Chondrocyte (in vitro differentiated cells): ENCODE measurements around the gene FAM180B. TPM values are rescaled to one million over a fixed set of nuclear protein-coding genes. Genes with fewer than 3 reads are reported as not detected.
A peak's percentile ranks its signal among the peaks of the same experiment; 100 is the strongest.
"Not testable (repeated sequence)": the region's sequence is repeated elsewhere in the genome, so short reads cannot be mapped to it uniquely, and the experiment has no call there.

ENCODE experiments used
- DNase-seq: peaks from one replicate; pipeline ENCODE4 v3.0.0; 2021; ENCODE audit warnings: mixed read lengths, low spot score
- H3K27ac Mint-ChIP-seq: one replicate; pipeline ENCODE4 v1.8.0; 2021; ENCODE audit warnings: mild to moderate bottlenecking, moderate library complexity, mixed read lengths; ENCODE audit not compliant: unreplicated experiment
- H3K27me3 Mint-ChIP-seq: 2 replicates; pipeline ENCODE4 v1.8.0; 2021; ENCODE audit warnings: low read depth, mixed read lengths
- H3K36me3 Mint-ChIP-seq: 2 replicates; pipeline ENCODE4 v1.8.0; 2021; ENCODE audit warnings: low read depth, mixed read lengths
- H3K4me1 Mint-ChIP-seq: 2 replicates; pipeline ENCODE4 v1.8.0; 2021; ENCODE audit warnings: low read depth, mild to moderate bottlenecking, mixed read lengths
- H3K4me3 Mint-ChIP-seq: one replicate; pipeline ENCODE4 v1.8.0; 2021; ENCODE audit warnings: mild to moderate bottlenecking, moderate library complexity, mixed read lengths; ENCODE audit not compliant: unreplicated experiment
- H3K9me3 Mint-ChIP-seq: 2 replicates; pipeline ENCODE4 v1.8.0; 2021; ENCODE audit warnings: low read depth, mixed read lengths
- total RNA-seq: library from RNA; stranded (reverse); gene quantifications from 3 replicates; pipeline ENCODE4 v1.2.1, GENCODE V29; 2021
- TF ChIP-seq, protein P1 (sequence below): fragments of 200-600 bp; sonication (generic); IDR thresholded peaks from 2 replicates; pipeline ENCODE4 v1.5.0; 2021; ENCODE audit warnings: antibody characterized with exemption, mild to moderate bottlenecking, moderate library complexity

Gene FAM180B
- total RNA-seq, 1 donor from 2014 or later: not detected

DNA sequence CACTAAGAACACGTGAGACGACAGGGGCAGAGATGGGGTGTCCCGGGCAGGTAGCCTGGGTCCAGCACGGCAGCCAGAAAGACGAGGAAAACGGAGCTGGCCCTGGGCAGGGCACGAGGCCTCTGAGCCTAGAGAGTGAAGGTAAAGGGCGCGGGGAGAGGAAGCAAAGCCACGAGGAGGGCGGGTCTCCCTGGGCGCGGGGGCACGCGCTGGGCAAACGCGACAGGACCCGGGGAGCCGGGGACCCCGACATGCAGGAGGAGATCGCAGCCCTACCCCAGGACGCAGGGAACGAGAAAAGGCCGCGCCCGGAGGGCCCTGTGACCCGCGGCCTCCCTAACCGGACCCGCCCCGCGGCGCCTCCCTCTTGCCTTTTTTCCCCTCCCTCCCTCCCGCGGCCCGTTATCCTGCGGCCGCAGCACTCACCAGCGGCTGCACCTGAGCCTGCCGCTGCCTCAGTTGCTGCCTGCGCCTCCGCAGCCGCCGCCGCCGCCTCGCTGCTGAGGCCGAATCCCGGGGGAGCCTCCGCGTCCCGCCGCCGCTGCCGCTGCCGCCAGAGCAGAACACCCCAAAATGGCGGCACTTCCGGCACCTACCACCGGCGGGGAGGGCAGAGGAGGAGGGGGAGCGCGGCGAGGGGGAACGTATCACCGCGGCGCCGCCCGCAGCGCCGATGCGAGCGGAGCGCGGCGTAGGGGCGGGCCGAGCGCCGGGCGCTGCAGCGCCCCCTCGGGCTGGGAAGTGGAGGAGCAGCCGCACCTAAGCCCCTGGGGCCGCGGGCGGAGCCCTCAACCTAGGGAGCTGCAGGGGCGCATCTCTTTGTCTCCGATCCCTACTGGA lies 33.7 kb upstream of the FAM180B start, which contains the start of gene CELF1:
TSS of gene CELF1 (minus strand) at position 567 of the 840 bp plus-strand sequence. CDS start 53,609 bp downstream, outside the sequence.
- peak; percentile 97 for DNase-seq
- no peaks in the 10 kb centered on the region for H3K27me3 Mint-ChIP-seq
- peak within 1 kb of the TSS; percentile 98 for H3K4me3 Mint-ChIP-seq
- peaks cover 35% of the 10 kb centered on the region for H3K4me1 Mint-ChIP-seq
- TF ChIP-seq, protein P1, sequence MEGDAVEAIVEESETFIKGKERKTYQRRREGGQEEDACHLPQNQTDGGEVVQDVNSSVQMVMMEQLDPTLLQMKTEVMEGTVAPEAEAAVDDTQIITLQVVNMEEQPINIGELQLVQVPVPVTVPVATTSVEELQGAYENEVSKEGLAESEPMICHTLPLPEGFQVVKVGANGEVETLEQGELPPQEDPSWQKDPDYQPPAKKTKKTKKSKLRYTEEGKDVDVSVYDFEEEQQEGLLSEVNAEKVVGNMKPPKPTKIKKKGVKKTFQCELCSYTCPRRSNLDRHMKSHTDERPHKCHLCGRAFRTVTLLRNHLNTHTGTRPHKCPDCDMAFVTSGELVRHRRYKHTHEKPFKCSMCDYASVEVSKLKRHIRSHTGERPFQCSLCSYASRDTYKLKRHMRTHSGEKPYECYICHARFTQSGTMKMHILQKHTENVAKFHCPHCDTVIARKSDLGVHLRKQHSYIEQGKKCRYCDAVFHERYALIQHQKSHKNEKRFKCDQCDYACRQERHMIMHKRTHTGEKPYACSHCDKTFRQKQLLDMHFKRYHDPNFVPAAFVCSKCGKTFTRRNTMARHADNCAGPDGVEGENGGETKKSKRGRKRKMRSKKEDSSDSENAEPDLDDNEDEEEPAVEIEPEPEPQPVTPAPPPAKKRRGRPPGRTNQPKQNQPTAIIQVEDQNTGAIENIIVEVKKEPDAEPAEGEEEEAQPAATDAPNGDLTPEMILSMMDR: peak; percentile 96
- H3K27ac Mint-ChIP-seq: peak within 1 kb of the TSS; percentile 98
- H3K9me3 Mint-ChIP-seq: no peaks in the 10 kb centered on the region
- H3K36me3 Mint-ChIP-seq: no peaks in the 10 kb centered on the region

DNA sequence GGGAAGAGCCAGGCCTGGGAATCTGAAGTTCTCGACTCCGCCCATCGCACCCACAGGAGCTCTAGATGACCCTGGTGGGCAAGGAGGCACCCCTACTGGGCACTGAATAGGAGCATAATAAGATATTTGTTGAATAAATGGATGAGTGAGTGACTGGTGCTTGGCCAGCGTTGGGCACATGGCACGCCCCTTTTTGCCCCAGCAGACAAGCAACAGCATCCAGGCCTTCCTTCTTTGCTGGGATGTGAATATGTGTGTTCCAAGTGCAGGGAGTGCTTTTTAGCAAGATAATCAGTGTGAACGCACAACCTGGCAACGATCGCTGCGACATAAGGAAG lies 33.1 kb upstream of the FAM180B start:
- TF ChIP-seq, protein P1: peak; percentile 74
- Mint-ChIP-seq H3K27me3 (no peaks in the 10 kb centered on the region), H3K9me3 (no peaks in the 10 kb centered on the region), H3K4me3 (peak overlapping the region; percentile 81), H3K4me1 (peaks cover 31% of the 10 kb centered on the region), H3K27ac (peak overlapping the region; percentile 90), H3K36me3 (no peaks in the 10 kb centered on the region)
- DNase-seq: no peak

DNA sequence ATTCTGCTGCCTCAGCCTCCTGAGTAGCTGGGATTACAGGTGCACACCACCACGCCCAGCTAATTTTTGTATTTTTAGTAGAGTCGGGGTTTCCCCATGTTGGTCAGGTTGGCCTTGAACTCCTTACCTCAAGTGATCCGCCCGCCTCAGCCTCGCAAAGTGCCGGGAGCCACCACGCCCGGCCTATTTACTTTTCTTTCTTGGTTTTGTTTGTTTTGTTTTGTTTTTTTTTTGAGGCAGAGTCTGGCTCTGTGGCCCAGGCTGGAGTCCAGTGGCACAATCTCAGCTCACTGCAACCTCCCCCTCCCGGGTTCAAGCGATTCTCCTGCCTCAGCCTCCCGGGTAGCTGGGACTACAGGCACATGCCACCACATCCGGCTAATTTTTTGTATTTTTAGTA lies 29.5 kb upstream of the FAM180B start:
- not testable (repeated sequence) for H3K27me3 Mint-ChIP-seq, H3K27ac Mint-ChIP-seq, H3K4me1 Mint-ChIP-seq, H3K4me3 Mint-ChIP-seq, H3K36me3 Mint-ChIP-seq, DNase-seq, H3K9me3 Mint-ChIP-seq

DNA sequence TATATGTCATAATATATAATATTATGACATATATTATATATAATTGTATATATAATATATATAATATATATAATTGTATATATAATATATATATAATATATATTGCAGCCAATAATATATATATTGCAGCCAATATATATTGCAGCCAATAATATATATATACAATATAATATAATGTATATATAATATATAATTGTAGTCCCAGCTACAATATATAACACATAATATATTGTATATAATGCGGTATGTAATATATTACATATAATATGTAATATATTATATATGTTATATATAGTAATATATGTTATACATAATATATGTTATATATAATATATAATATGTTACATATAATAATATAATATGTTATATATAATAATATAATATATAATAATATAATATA lies 27.8 kb upstream of the FAM180B start:
- Mint-ChIP-seq H3K4me1 (peaks cover 2% of the 10 kb centered on the region), H3K4me3 (no peak overlapping the region), H3K9me3 (no peaks in the 10 kb centered on the region), H3K36me3 (no peaks in the 10 kb centered on the region), H3K27ac (no peak overlapping the region), H3K27me3 (no peaks in the 10 kb centered on the region)
- TF ChIP-seq, protein P1: no peak
- DNase-seq: no peak

DNA sequence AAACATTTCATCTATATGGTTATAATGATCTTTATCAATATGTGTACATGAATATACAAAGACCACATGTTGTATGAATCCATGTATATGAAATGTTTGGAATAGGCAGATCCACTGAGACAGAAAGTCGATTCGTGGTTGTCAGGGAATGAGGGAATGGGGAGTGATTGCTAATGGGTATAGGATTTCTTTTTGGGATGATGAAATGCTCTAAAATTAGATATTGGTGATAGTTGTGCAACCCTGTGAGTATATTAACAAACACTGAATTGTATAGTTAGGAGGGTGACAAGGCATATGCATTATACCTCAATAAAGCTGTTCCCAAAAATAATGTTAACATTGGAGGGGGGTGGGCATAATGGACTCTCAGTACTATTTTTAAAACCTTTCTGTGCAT lies 26.1 kb upstream of the FAM180B start:
- H3K9me3 Mint-ChIP-seq: no peaks in the 10 kb centered on the region
- H3K36me3 Mint-ChIP-seq: no peaks in the 10 kb centered on the region
- peaks cover 8% of the 10 kb centered on the region for H3K4me1 Mint-ChIP-seq
- DNase-seq: no peak
- H3K27me3 Mint-ChIP-seq: no peaks in the 10 kb centered on the region
- H3K4me3 Mint-ChIP-seq: no peak overlapping the region
- TF ChIP-seq, protein P1: no peak
- no peak overlapping the region for H3K27ac Mint-ChIP-seq

DNA sequence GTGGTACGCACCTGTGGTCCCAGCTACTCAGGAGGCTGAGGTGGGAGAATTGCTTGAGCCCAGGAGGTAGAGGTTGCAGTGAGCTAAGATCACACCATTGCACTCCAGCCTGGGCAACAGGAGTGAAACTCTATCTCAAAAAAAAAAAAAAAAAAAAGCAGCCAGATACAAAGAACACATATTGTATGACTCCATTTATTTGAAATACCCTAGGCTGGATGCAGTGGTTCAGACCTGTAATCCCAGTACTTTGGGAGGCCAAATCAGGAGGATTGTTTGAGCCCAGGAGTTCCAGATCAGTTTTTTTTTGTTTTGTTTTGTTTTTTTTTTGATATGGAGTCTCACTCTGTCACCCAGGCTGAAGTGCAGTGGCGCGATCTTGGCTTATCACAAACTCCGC lies 24.1 kb upstream of the FAM180B start:
- H3K36me3 Mint-ChIP-seq, H3K27ac Mint-ChIP-seq, DNase-seq, H3K9me3 Mint-ChIP-seq, H3K27me3 Mint-ChIP-seq, H3K4me3 Mint-ChIP-seq: not testable (repeated sequence)
- peaks cover 20% of the 10 kb centered on the region for H3K4me1 Mint-ChIP-seq

DNA sequence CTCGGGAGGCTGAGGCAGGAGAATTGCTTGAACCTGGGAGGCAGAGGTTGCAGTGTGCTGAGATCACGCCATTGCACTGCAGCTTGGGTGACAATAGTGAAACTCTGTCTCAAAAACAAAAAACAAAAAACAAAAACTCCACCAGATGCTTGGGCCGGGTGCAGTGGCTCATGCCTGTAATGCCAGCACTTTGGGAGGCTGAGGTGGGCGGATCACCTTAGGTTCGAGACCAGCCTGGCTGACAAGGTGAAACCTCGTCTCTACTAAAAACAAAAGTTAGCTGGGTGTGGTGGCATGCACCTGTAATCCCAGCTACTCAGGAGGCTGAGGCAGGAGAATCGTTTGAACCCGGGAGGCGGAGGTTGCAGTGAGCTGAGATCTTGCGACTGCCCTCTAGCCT lies 22.1 kb upstream of the FAM180B start:
- H3K9me3 Mint-ChIP-seq, H3K36me3 Mint-ChIP-seq, H3K27ac Mint-ChIP-seq, DNase-seq, H3K27me3 Mint-ChIP-seq: not testable (repeated sequence)
- Mint-ChIP-seq H3K4me1 (peaks cover 20% of the 10 kb centered on the region), H3K4me3 (peak overlapping the region; percentile 36)
